ENCODE measurements around the gene INS. TPM values are rescaled to one million over a fixed set of nuclear protein-coding genes. Genes with fewer than 3 reads are reported as not detected.
A peak's percentile ranks its signal among the peaks of the same experiment; 100 is the strongest.

Gene INS
- total RNA-seq, 4 donors from 2014 or later, result not detected

GRCh38 chr11:2137202-2138067 lies 23.6 kb downstream of the INS start:
- H3K27ac ChIP-seq, result no peak overlapping the region
- H3K4me1 ChIP-seq, result peaks cover 0 to 29% (median 6%) of the 10 kb centered on the region in 4 donors
- peak in 2 of 3 donors; percentile 17 to 56 for DNase-seq
- H3K27me3 ChIP-seq, result peaks cover 0 to 35% of the 10 kb centered on the region in 2 donors
- TF ChIP-seq POLR2A (IDR thresholded peaks at IDR 0.05), result no peak
- TF ChIP-seq, protein P1, sequence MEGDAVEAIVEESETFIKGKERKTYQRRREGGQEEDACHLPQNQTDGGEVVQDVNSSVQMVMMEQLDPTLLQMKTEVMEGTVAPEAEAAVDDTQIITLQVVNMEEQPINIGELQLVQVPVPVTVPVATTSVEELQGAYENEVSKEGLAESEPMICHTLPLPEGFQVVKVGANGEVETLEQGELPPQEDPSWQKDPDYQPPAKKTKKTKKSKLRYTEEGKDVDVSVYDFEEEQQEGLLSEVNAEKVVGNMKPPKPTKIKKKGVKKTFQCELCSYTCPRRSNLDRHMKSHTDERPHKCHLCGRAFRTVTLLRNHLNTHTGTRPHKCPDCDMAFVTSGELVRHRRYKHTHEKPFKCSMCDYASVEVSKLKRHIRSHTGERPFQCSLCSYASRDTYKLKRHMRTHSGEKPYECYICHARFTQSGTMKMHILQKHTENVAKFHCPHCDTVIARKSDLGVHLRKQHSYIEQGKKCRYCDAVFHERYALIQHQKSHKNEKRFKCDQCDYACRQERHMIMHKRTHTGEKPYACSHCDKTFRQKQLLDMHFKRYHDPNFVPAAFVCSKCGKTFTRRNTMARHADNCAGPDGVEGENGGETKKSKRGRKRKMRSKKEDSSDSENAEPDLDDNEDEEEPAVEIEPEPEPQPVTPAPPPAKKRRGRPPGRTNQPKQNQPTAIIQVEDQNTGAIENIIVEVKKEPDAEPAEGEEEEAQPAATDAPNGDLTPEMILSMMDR (IDR thresholded peaks at IDR 0.05), result no peak
- H3K36me3 ChIP-seq, result no peaks in the 10 kb centered on the region
- H3K4me3 ChIP-seq, result peak overlapping the region; percentile 22 to 45 (median 37)
- H3K9me3 ChIP-seq, result no peaks in the 10 kb centered on the region

DNA sequence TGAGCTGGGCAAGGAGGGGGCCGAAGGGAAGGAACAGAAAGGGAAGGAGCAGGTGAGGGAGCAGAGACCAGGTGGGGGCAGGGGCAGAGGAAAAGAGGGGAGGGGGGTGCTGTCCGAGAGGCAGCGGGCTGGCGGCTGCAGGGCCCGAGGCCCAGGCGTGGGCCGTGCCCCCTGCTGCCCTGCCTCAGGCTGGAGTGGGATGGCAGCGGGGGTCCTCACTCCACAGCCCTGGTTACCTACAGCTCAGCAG lies 24.1 kb downstream of the INS start:
- Histone ChIP-seq H3K27me3 (peaks cover 0 to 35% of the 10 kb centered on the region in 2 donors), H3K4me3 (peak overlapping the region in 1 of 4 donors; percentile 12), H3K9me3 (no peaks in the 10 kb centered on the region), H3K36me3 (no peaks in the 10 kb centered on the region), H3K4me1 (peaks cover 0 to 29% (median 6%) of the 10 kb centered on the region in 4 donors), H3K27ac (no peak overlapping the region)
- TF ChIP-seq POLR2A (IDR thresholded peaks at IDR 0.05), result no peak
- TF ChIP-seq, protein P1 (IDR thresholded peaks at IDR 0.05), result no peak
- DNase-seq, result no peak

- H3K36me3 ChIP-seq, result no peaks in the 10 kb centered on the region
- peaks cover 0 to 29% (median 6%) of the 10 kb centered on the region in 4 donors for H3K4me1 ChIP-seq
- H3K9me3 ChIP-seq, result no peaks in the 10 kb centered on the region
- no peak overlapping the region for H3K27ac ChIP-seq
- H3K4me3 ChIP-seq, result peak overlapping the region in 1 of 4 donors; percentile 12
- TF ChIP-seq POLR2A (IDR thresholded peaks at IDR 0.05), result no peak
- TF ChIP-seq, protein P1 (IDR thresholded peaks at IDR 0.05), result no peak
- DNase-seq, result no peak
- peaks cover 0 to 35% of the 10 kb centered on the region in 2 donors for H3K27me3 ChIP-seq
Observed at GRCh38 chr11:2136209-2136951, 24.6 kb downstream of the INS start.

GRCh38 chr11:2135648-2136201 lies 25.3 kb downstream of the INS start:
- no peak overlapping the region for H3K4me3 ChIP-seq
- TF ChIP-seq, protein P1 (IDR thresholded peaks at IDR 0.05), result no peak
- TF ChIP-seq POLR2A (IDR thresholded peaks at IDR 0.05), result no peak
- DNase-seq, result no peak
- no peaks in the 10 kb centered on the region for H3K36me3 ChIP-seq
- no peaks in the 10 kb centered on the region for H3K9me3 ChIP-seq
- peaks cover 0 to 31% of the 10 kb centered on the region in 2 donors for H3K27me3 ChIP-seq
- H3K27ac ChIP-seq, result no peak overlapping the region
- H3K4me1 ChIP-seq, result peaks cover 0 to 28% (median 6%) of the 10 kb centered on the region in 4 donors

DNA sequence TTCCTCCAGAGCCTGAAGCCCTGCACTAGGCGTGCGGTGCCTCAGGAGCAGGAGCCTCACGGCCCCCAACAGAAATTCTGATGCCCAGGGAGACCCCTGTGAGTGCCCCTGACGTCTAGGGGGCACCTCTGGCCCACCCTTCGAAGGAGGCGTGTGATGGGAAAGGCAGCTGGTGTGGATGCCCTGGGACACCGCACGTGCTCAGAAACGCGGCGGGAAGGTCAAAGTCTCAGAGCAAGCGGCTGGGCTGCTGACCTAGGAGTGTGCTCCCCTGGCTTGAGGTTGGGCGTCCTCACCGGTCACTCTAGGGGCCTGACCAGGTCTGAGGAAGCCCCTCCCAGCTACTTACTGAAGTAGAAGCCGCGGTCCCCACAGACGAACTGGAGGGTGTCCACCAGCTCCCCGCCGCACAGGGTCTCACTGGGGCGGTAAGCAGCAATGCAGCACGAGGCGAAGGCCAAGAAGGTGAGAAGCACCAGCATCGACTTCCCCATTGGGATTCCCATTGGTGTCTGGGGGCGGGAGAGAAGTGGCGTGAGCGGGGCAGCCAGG lies 25.9 kb downstream of the INS start:
- no peak overlapping the region for H3K4me3 ChIP-seq
- peaks cover 0 to 22% (median 6%) of the 10 kb centered on the region in 4 donors for H3K4me1 ChIP-seq
- TF ChIP-seq POLR2A (IDR thresholded peaks at IDR 0.05), result no peak
- TF ChIP-seq, protein P1 (IDR thresholded peaks at IDR 0.05), result no peak
- H3K36me3 ChIP-seq, result no peaks in the 10 kb centered on the region
- no peak overlapping the region for H3K27ac ChIP-seq
- H3K27me3 ChIP-seq, result peaks cover 0 to 25% of the 10 kb centered on the region in 2 donors
- H3K9me3 ChIP-seq, result no peaks in the 10 kb centered on the region
- no peak for DNase-seq

Measured in Peyer's patch (tissue), 4 donors.